SHP77 (cell line): ENCODE results near the gene CPAMD8.
"Not testable (repeated sequence)": the region's sequence is repeated elsewhere in the genome, so short reads cannot be mapped to it uniquely, and the experiment has no call there.

Experiments
- DNase-seq, 2 experiments: peaks; one replicate each; lab custom pipeline; 2025; lab: John Stamatoyannopoulos, UW

Gene CPAMD8

DNA sequence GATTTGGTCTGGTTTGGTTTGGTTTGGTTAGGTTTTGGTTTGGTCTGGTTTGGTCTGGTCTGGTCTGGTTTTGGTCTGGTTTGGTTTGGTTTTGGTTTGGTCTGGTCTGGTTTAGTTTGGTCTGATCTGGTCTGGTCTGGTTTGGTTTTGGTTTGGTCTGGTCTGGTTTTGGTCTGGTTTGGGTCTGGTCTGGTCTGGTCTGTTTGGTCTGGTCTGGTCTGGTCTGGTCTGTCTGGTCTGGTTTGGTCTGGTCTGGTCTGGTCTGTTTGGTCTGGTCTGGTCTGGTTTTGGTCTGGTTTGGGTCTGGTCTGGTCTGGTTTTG lies 151.7 kb downstream of the CPAMD8 start:
- not testable (repeated sequence) for DNase-seq

DNA sequence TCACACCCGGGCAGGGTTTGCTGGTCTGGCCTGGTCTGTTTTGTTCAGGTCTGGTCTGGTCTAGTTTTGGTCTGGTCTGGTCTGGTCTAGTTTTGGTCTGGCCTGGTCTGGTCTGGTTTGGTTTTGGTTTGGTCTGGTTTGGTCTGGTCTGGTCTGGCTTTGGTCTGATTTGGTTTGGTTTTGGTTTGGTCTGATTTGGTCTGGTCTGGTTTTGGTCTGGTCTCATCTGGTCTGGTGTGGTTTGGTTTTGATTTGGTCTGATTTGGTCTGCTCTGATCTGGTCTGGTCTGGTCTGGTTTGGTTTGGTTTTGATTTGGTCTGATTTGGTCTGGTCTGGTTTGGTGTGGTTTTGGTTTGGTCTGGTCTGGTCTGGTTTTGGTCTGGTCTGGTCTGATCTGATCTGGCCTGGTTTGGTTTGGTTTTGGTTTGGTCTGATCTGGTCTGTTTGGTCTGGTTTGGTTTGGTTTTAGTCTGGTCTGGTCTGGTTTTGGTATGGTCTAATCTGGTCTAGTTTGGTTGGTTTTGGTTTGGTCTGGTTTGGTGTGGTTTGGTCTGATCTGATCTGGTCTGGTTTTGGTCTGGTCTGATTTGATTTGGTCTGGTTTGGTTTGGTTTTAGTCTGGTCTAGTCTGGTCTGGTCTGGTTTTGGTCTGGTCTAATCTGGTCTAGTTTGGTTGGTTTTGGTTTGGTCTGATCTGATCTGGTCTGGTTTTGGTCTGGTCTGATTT lies 152.2 kb downstream of the CPAMD8 start:
- no peak for DNase-seq

DNA sequence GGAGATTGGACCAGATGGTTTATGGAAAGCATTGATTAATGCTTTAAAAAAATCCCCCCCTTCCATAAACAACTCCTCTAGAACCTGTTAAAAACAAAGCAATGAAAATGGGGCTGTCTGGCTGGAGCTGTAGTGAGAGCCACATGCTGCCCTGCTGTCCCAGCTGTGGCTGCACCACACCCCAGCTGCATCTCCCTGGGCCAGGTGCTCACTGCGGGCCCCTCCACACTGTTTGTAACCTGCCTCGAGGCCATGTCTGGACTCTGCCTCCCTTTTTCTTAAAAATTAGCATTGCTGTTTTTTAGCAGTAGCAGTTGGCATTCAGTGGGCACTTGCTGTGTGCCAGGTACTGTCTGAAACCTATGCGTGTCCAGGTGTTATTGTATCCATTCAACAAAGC lies 153.0 kb downstream of the CPAMD8 start:
- DNase-seq = no peak

DNA sequence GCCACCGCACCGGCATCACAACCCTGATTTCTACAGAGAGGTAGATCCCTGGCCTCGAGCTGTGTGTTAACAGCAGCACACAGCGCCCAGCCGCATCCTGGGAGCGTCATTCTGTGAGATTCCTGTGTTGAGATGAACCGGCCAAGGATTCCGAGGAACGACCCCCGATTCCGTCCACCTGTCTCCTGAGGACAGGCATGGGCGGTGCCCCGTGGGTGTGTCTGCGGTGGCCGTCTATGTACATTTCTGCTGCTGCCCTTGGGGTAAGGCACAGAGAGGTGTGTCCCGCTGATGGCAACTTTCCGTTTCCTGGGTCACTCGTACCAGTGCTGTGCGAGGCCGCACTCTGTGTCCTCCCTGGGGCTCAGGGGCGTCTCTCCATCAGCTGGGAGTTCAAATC lies 153.9 kb downstream of the CPAMD8 start:
- no peak for DNase-seq

DNA sequence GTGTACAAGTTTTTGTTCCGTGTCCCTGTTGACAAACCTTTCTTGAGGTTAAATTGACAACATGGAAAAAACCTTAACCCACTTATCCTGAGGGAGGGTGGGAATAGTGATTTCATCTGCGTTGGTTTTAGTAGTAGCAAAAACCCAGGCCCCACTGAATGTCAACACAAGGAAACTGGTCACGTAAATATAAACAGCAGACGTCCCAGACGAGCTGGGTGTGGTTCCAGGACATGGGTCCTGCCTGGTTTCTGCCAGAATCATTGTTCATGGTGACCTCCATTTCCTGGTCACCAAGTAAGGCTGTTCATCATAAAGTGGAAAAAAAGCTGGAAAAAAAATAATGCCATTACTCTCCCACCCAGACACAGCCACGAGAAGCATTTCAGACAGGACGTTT lies 154.7 kb downstream of the CPAMD8 start:
- DNase-seq = no peak

DNA sequence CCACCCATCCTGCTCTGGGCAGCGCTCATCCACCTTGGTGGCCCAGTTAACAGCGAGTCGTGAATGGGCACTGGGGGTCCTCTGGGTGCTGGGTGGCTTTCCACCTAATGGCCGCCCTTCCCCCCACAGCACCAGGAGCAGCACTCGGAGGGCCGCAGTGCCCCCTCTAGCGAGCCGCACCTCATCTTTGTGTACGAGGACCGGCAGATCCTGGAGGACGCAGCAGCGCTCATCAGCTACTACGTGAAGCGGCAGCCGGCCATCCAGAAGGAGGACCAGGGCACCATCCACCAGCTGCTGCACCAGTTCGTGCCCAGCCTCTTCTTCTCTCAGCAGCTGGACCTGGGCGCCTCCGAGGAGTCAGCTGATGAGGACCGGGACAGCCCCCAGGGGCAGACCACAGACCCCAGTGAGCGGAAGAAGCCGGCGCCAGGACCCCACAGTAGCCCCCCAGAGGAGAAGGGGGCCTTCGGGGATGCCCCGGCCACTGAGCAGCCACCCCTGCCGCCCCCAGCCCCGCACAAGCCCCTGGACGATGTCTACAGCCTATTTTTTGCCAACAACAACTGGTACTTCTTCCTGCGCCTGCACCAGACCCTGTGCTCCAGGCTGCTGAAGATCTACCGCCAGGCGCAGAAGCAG lies 157.2 kb downstream of the CPAMD8 start:
- DNase-seq = no peak

DNA sequence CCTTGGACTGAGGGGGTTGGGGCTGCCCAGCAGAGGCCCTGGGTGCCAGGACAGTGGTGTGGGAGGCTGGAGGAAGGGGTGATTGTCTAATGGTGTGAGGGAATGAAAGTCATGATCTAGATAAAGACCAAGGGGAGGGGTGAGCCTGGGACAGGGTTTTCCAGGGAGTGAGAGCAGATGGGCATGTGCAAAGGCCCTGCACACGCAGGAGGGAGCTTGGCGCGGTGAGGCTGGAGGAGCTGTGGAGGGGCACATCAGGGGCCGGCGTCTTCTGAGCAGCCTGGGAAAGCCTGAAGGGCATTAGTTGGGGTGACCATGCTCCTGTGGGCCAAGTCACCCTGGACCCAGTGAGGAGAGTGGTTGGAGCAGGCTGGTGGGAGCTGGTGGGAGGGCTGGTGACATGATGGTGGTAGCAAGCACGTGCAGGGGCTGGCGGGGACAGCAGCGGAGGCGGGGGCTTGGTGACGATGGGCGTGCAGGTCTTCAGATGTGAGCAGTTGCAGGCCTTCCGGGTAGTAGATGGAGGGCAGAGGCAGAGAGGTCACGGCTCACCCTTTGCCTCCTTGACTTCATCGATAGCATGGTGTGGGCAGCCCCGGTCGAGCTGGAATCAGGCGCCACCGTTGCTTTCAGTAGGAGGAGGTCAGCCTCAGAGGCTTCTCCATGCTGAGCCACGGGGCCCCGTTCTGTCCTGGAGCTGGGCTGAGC lies 158.0 kb downstream of the CPAMD8 start:
- no peak for DNase-seq

DNA sequence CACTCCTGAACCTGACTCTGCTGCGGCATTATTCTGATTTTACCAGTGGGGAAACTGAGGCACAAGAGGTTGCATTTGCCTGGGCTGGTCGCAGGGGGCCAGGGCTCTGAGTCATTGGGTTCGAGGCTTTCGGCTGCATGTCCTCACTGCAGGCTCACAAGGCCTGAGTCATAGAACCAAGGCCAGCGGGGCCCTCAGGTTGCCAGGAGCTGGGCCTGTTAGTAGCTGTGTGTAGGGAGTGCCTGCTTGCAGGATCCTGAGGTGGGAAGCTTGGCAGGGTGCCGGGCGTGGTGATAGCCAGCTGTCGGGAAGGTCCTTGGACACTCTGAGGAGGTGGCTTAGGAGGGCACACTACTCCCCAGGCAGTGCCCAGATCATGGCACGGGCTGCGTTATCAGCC lies 159.4 kb downstream of the CPAMD8 start:
- DNase-seq = no peak

DNA sequence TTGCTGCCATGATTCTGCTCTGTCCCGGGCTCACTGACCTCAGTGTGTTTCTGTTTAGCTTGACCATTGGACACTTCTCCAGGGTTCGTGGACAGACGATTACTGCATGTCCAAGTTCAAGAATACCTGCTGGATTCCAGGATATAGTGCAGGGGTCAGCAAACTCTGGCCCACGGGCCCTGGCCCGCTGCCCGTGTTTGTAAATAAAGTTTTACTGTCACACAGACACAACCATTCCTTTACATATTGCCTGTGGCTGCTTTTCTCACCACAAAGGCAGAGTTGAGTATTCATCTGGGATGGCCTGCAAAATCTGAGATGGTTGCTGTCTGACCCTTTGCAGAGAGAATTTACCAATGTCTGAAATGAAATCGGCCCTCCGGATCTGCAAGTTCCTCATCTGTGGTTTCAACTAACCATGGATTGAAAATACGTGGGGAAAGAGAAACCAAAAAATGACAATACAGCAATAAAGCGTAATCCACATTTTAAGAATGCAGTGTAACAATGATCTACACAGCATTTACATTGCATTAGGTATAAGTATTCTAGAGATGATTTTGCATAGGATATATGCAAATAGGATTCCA lies 163.7 kb downstream of the CPAMD8 start:
- DNase-seq = no peak

DNA sequence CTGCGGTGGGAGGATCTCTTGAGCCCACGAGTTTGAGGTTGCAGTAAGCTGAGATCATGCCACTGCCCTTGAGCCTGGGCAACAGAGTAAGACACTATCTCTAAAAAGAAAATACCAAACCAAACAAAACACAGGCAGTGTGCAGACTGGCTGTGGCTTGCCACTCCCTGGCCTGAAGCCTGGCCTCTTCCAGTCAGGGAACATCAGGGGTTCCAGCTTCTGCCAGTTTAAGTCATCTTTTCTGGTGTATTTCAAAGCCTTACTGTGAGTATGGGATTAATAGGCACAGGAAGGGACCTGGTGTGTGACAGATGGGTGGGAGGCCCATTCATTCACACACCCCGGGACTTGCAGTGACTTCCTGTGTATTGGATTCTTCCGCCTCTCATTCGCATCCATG lies 164.8 kb downstream of the CPAMD8 start:
- no peak for DNase-seq

DNA sequence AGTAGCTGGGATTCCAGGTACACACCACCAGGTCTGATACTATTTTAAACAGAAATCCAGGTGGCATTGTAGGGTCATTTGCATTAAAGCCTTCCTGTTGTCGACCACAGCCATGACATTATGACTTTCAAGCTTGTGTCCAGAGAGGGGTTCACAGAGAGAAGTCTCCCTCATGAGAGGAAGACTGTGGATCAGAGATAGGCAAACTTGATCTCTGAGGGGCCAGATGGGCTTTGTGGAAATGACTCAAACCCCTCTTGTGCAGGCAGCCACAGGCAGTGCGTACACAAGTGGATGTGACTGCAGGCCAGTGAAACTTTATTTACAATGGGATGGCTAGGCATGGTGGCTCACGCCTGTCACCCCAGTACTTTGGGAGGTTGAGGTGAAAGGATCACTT lies 165.6 kb downstream of the CPAMD8 start:
- DNase-seq = no peak

DNA sequence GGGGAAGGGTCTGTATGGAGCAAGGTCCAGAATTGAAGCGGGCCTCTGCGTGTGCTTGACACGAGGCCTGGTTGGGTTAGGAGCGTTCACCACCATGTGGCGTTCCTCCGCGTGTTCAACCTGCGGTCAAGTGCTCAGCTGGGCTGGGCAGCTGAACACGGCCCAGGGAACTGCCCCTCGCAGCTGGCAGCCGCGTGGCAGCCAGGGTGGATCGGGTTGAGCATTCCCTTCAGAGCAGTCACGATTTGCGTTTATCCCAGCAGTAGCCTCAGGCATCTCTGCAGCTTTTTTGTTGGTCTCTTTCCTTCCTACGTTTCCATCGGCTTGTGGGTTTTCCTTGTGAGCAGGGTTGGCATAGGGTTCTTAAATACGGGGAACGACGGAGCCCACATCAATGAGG lies 166.5 kb downstream of the CPAMD8 start:
- no peak for DNase-seq

DNA sequence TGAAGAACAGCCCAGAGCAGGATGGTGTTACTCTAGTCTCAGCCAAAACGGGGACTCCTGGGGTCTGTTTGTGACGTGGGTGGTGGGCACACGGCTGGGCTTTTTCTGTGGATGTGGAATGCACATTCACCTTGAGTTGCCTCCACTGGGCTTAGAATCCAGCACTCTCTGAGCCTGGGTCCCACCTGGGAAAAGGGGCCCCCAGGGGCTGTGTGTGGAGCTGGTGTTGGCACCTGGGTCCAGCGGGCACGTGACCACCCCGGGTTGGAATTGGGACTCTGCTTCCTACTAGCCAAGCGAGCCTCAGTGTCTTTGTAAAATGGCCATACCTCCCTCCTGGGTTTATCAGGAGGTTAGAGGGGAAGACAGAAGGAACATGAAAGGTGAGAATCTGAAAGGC lies 167.0 kb downstream of the CPAMD8 start:
- no peak for DNase-seq

DNA sequence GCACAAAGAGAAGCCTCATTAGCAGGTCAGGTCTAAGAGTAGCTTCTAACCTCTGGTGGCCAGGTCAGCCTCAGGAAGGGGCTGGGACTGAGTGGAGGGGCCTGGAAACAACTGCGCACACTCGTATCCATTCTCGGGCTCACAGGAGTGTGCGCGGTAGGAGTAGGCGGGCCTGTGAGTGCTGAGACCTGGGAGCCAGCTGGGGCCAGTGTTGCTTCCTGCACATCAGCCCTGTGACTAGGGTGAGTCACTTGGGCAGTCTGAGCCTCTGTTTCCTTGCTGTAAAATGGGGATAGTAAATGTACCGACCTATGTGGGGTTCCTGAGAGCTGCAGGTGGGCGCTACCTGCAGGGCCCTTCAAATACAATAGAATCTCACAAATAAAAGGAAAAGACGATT lies 170.5 kb downstream of the CPAMD8 start:
- DNase-seq = no peak

DNA sequence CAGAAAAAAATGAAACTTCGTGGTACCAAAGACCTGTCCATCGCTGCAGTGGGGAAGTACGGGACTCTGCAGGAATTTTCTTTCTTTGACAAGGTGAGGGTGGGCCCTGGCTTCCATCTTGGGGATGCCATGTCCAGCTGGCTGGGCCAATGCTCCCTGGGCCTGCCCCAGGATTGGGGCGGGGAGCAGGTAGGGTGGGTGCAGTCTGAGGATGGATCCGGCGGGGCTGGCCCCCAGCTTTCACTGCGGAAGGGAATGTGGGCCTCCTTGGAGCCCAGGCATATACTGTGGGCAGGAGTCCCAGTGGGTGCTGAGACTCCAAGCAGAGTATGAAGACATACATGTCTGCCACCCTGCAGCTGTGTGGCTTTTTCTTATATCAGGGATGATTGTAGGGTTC lies 173.5 kb downstream of the CPAMD8 start:
- no peak for DNase-seq

DNA sequence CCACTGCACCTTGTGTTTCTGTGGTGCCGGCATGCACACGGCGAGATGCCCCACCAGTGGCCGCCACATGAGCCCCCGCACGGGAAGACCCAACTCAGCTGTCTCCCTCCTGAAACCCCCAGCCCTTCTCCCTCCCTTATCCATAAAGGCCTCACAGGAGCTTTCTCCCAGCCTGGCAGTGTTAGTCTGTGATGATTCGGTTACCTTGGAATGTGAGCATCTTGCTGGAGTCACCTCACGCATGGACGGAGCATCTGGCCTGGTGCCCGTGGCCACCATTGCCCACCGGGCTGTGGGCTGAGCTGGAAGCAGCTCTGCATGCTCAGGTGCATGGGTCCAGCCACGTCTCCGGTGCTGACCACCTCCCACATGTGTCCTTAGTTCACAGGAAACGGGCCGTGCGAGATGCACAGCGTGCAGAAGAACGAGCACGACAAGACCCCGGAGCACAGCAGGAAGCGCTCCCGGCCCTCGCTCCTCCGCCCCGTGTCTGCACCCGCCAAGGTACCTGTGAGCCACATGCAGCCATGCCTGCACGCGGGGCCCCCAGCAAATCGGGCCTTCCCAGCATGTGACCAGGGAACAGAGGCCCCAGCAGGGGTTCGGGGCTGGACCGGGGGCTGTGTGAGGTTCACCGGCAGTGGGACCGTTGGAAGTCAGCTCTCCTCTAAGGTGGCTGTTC lies 175.4 kb downstream of the CPAMD8 start:
- no peak for DNase-seq

DNA sequence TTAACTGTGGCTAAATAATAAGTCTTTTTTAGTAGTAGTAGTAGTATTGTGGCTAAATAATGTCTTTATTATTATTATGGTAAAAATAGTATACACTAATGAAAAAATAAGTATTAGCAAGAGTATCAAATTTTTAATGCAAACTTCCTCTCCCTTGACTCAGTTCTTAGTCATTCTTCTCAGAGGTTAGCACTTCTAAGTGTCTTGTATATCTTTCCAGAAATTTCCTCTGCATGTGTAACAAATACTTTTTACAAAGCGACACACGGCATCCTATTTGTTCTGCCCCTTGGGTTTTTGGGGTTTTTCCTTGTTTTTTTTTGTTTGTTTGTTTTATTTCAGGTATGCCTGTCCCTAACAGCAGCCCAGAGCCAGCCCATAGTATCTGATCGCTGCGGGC lies 176.5 kb downstream of the CPAMD8 start:
- no peak for DNase-seq

DNA sequence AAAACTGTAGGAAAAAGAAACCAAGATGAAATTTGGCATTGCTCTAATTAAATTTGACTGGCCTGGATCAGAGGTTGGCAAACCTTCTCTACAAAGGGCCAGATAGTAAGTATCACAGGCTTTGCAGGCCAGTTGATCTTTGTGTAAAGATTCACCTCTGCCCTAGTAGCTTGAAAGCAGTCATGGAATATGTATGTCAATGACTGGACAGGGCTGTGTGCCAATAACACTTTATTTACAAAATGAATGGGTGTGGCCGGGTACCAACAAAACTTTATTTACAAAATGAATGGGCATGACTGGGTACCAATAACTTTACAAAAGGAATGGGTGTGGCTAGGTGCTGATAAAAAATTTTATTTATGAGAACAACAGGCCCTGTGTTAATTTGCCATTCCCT lies 177.4 kb downstream of the CPAMD8 start:
- DNase-seq = no peak

DNA sequence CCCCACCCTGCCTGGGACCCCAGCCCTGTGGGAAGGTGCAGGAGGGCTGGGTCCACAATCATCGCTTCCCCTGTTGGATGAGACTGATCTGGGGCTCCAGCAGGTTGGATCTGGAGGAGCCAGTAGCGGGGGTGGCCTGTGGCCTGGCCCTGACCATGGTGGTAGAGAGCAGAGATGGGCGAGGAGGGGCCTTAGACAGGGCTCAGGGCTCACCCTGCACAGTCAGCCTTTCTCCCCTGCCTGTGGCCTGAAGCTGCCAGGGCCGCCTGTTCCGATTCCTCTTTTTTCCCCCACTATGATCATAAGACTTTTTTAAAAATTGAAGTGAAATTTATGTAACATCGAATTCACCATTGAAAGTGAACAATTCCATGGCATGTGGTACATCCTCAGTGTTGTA lies 179.2 kb downstream of the CPAMD8 start:
- DNase-seq = no peak

DNA sequence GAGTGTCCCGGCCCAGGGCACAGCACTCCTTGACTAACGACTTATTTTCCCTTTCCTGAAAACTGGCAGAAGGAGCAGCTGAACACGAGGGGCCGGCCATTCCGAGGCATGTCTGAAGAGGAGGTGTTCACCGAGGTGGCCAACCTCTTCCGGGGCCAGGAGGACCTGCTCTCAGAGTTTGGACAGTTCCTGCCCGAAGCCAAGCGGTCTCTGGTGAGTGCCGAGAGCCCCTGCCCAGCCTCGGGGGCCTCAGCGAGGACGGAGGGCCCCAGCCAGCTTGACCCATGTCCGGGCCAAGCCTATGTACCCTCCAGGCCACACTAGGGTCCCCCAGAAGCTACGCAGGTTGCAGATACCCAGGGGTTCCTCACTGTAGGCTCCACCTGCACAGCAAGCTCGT lies 179.7 kb downstream of the CPAMD8 start:
- DNase-seq = no peak
